Liver (tissue), 3 donors: ENCODE measurements around the gene POLH.

Experiments
- GABPA ChIP-seq, 2 donors: IDR thresholded peaks in 1 of 2; conservative IDR thresholded peaks in 1 of 2; 2 replicates each; pipeline ENCODE4 v1.6.1; 2016; ENCODE audit warnings: antibody characterized with exemption in 2 of 2, mild to moderate bottlenecking in 1 of 2, moderate library complexity in 1 of 2
- RAD21 ChIP-seq, 2 donors: IDR thresholded peaks; 2 replicates each; pipeline ENCODE4 v1.6.1; 2016; ENCODE audit warnings: antibody characterized with exemption in 2 of 2, mild to moderate bottlenecking in 2 of 2
- TF ChIP-seq, protein P1 (sequence below): fragments of 150-350 bp; IDR thresholded peaks from 2 replicates; pipeline ENCODE4 v1.5.1; 2017; ENCODE audit warnings: improper control_type of control experiment, low read depth, low read length; ENCODE audit not compliant: missing input control
- TF ChIP-seq, protein P2 (sequence below): IDR thresholded peaks from 2 replicates; pipeline ENCODE4 v1.6.1; 2016; ENCODE audit warnings: antibody characterized with exemption, mild to moderate bottlenecking
- TF ChIP-seq, protein P3 (sequence below): IDR thresholded peaks from 2 replicates; pipeline ENCODE4 v1.6.1; 2016; ENCODE audit warnings: antibody characterized with exemption
- donor health status: healthy.
- donor health status: healthy.

DNA sequence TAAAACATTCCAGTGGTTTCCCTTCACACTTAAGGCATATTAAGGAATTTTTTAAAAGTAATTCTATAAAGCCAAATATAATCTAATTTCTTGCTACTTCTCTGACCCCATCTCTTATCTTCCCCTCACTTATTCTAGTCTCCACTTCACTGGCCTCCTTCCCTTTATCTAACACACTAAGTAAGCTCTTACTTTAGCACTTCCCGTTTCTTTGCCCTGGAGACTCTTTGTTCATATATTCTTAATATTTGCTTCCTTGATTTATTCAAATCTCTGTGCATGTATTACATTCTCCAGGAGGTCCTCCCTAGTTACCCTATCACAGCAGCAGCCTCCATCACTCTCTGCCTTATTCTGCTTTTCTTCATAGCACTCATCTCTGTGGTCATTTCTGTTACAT is 32.8 kb downstream of the POLH start:
- TF ChIP-seq, protein P1, sequence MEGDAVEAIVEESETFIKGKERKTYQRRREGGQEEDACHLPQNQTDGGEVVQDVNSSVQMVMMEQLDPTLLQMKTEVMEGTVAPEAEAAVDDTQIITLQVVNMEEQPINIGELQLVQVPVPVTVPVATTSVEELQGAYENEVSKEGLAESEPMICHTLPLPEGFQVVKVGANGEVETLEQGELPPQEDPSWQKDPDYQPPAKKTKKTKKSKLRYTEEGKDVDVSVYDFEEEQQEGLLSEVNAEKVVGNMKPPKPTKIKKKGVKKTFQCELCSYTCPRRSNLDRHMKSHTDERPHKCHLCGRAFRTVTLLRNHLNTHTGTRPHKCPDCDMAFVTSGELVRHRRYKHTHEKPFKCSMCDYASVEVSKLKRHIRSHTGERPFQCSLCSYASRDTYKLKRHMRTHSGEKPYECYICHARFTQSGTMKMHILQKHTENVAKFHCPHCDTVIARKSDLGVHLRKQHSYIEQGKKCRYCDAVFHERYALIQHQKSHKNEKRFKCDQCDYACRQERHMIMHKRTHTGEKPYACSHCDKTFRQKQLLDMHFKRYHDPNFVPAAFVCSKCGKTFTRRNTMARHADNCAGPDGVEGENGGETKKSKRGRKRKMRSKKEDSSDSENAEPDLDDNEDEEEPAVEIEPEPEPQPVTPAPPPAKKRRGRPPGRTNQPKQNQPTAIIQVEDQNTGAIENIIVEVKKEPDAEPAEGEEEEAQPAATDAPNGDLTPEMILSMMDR: no peak
- no peak for TF ChIP-seq RAD21 (IDR thresholded peaks at IDR 0.05)
- TF ChIP-seq, protein P2, sequence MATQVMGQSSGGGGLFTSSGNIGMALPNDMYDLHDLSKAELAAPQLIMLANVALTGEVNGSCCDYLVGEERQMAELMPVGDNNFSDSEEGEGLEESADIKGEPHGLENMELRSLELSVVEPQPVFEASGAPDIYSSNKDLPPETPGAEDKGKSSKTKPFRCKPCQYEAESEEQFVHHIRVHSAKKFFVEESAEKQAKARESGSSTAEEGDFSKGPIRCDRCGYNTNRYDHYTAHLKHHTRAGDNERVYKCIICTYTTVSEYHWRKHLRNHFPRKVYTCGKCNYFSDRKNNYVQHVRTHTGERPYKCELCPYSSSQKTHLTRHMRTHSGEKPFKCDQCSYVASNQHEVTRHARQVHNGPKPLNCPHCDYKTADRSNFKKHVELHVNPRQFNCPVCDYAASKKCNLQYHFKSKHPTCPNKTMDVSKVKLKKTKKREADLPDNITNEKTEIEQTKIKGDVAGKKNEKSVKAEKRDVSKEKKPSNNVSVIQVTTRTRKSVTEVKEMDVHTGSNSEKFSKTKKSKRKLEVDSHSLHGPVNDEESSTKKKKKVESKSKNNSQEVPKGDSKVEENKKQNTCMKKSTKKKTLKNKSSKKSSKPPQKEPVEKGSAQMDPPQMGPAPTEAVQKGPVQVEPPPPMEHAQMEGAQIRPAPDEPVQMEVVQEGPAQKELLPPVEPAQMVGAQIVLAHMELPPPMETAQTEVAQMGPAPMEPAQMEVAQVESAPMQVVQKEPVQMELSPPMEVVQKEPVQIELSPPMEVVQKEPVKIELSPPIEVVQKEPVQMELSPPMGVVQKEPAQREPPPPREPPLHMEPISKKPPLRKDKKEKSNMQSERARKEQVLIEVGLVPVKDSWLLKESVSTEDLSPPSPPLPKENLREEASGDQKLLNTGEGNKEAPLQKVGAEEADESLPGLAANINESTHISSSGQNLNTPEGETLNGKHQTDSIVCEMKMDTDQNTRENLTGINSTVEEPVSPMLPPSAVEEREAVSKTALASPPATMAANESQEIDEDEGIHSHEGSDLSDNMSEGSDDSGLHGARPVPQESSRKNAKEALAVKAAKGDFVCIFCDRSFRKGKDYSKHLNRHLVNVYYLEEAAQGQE: no peak
- no peak for TF ChIP-seq GABPA (IDR thresholded peaks at IDR 0.05 in 1 of 2, conservative IDR thresholded peaks at IDR 0.05 in 1 of 2)
- TF ChIP-seq, protein P3, sequence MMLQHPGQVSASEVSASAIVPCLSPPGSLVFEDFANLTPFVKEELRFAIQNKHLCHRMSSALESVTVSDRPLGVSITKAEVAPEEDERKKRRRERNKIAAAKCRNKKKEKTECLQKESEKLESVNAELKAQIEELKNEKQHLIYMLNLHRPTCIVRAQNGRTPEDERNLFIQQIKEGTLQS: no peak
